Limb (tissue), 2 donors: ENCODE data around the gene DNAAF2.
A peak's percentile ranks its signal among the peaks of the same experiment; 100 is the strongest.
"Not testable (repeated sequence)": the region's sequence is repeated elsewhere in the genome, so short reads cannot be mapped to it uniquely, and the experiment has no call there.

Source experiments
- DNase-seq, 2 donors: peaks; one replicate each; pipeline ENCODE4 v3.0.0-alpha.2; 2016; ENCODE audit errors: extremely low spot score in 2 of 2

The DNAAF2 gene

GRCh38 chr14:49622022-49622607, 12.9 kb downstream of the DNAAF2 start:
- no peak for DNase-seq

- DNase-seq = peak in 1 of 2 donors; percentile 84
Measured at GRCh38 chr14:49621114-49621881, 13.7 kb downstream of the DNAAF2 start.

- peak; percentile 98 to 99 for DNase-seq
Measured at GRCh38 chr14:49620182-49621113, 14.6 kb downstream of the DNAAF2 start, which contains the start of the genes MGAT2 and RPL36AL. Gene MGAT2 (plus strand): TSS chr14:49620799. CDS start chr14:49621269, 470 bp downstream. Gene RPL36AL (minus strand): TSS chr14:49620626. CDS start chr14:49619104, 1,522 bp downstream.

- DNase-seq = no peak
Measured at GRCh38 chr14:49619730-49620129, 15.3 kb downstream of the DNAAF2 start.

GRCh38 chr14:49619273-49619672, 15.8 kb downstream of the DNAAF2 start:
- DNase-seq = not testable (repeated sequence)

- no peak for DNase-seq
Measured at GRCh38 chr14:49617852-49618519, 17.1 kb downstream of the DNAAF2 start.

GRCh38 chr14:49615776-49616175, 19.3 kb downstream of the DNAAF2 start:
- no peak for DNase-seq

- DNase-seq = no peak
Measured at GRCh38 chr14:49614196-49614595, 20.8 kb downstream of the DNAAF2 start.

- DNase-seq = no peak
Measured at GRCh38 chr14:49612671-49613070, 22.4 kb downstream of the DNAAF2 start.

GRCh38 chr14:49612251-49612650, 22.8 kb downstream of the DNAAF2 start:
- DNase-seq = no peak

- no peak for DNase-seq
Measured at GRCh38 chr14:49607583-49607982, 27.5 kb downstream of the DNAAF2 start.

GRCh38 chr14:49598485-49599300, 36.4 kb downstream of the DNAAF2 start, which contains the start of gene LRR1:
Gene LRR1 (plus strand): TSS chr14:49598940. CDS start chr14:49599021, 81 bp downstream.
- peak; percentile 89 to 95 for DNase-seq

GRCh38 chr14:49598189-49598484, 36.9 kb downstream of the DNAAF2 start:
- no peak for DNase-seq

GRCh38 chr14:49594347-49595091, 40.5 kb downstream of the DNAAF2 start:
- no peak for DNase-seq

GRCh38 chr14:49593016-49593415, 42.0 kb downstream of the DNAAF2 start:
- no peak for DNase-seq

GRCh38 chr14:49589387-49589786, 45.7 kb downstream of the DNAAF2 start:
- DNase-seq = no peak

GRCh38 chr14:49586673-49587460, 48.2 kb downstream of the DNAAF2 start:
- peak; percentile 55 to 71 for DNase-seq

GRCh38 chr14:49585803-49586672, 49.0 kb downstream of the DNAAF2 start, which contains the start of gene RPS29:
Gene RPS29 (minus strand): TSS chr14:49586380. CDS start chr14:49586346, 34 bp downstream.
- peak; percentile 98 to 99 for DNase-seq
